ENCODE data around the gene RTEL1.

DNA sequence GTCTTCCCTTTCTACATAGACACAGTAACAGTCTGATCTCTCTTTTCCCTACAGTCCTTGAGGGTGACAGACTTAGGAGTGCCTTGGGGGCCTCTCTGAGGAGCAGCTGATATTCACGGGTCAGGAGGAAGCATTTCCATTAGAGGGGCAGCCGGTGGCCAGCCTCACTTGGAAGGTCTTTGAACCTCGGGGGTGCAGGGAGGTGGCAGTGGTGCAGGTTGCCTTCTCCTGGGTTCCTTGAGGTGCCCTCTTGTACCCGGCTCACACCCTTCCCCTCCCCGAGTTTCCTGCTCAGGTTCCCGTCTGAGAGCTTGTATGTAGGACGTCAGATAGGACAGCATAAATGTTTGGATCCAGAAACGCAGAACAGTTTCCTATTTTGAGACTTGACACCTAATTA lies 2.5 kb downstream of the RTEL1 start:
- TF ChIP-seq, protein P1, sequence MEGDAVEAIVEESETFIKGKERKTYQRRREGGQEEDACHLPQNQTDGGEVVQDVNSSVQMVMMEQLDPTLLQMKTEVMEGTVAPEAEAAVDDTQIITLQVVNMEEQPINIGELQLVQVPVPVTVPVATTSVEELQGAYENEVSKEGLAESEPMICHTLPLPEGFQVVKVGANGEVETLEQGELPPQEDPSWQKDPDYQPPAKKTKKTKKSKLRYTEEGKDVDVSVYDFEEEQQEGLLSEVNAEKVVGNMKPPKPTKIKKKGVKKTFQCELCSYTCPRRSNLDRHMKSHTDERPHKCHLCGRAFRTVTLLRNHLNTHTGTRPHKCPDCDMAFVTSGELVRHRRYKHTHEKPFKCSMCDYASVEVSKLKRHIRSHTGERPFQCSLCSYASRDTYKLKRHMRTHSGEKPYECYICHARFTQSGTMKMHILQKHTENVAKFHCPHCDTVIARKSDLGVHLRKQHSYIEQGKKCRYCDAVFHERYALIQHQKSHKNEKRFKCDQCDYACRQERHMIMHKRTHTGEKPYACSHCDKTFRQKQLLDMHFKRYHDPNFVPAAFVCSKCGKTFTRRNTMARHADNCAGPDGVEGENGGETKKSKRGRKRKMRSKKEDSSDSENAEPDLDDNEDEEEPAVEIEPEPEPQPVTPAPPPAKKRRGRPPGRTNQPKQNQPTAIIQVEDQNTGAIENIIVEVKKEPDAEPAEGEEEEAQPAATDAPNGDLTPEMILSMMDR (IDR thresholded peaks at IDR 0.05), result no peak
- no peak for TF ChIP-seq EP300 (IDR thresholded peaks at IDR 0.05)
- TF ChIP-seq POLR2A (IDR thresholded peaks at IDR 0.05), result no peak
